Measurements from ENCODE around the gene TUBA1C.
"Not testable (repeated sequence)": the region's sequence is repeated elsewhere in the genome, so short reads cannot be mapped to it uniquely, and the experiment has no call there.

Gene TUBA1C

GRCh38 chr12:49296836-49297694 is 32.2 kb downstream of the TUBA1C start:
- peaks cover 93% of the 10 kb centered on the region for H3K27me3 Mint-ChIP-seq
- CTCF ChIA-PET, result interaction anchor here (0.9 to 12.5 kb wide), 17 partner anchors 8 to 266 kb away, joined by 3 to 103 read pairs (median 5); partner anchors contain the start of genes C1QL4, DNAJC22 and TROAP
- H3K36me3 Mint-ChIP-seq, result no peaks in the 10 kb centered on the region
- H3K27ac Mint-ChIP-seq, result no peak overlapping the region
- H3K9me3 Mint-ChIP-seq, result no peaks in the 10 kb centered on the region
- DNase-seq, result peak; percentile 46
- H3K4me1 Mint-ChIP-seq, result peaks cover 30% of the 10 kb centered on the region
- peak overlapping the region; percentile 37 for H3K4me3 Mint-ChIP-seq

- CTCF ChIA-PET, result interaction anchor here (0.9 to 12.5 kb wide), 13 partner anchors 9 to 60 kb away, joined by 3 to 103 read pairs (median 17); partner anchors contain the start of genes C1QL4, DNAJC22 and TROAP
- Mint-ChIP-seq H3K36me3 (no peaks in the 10 kb centered on the region), H3K4me1 (peaks cover 30% of the 10 kb centered on the region), H3K4me3 (no peak overlapping the region), H3K27me3 (peaks cover 89% of the 10 kb centered on the region), H3K9me3 (no peaks in the 10 kb centered on the region), H3K27ac (peak overlapping the region; percentile 49)
- no peak for DNase-seq
Measured at GRCh38 chr12:49297695-49298060, 32.8 kb downstream of the TUBA1C start.

- peaks cover 89% of the 10 kb centered on the region for H3K27me3 Mint-ChIP-seq
- H3K36me3 Mint-ChIP-seq, result no peaks in the 10 kb centered on the region
- no peak overlapping the region for H3K4me3 Mint-ChIP-seq
- H3K4me1 Mint-ChIP-seq, result peaks cover 30% of the 10 kb centered on the region
- CTCF ChIA-PET, result interaction anchor here (1.4 to 4.0 kb wide), 4 partner anchors 9 to 60 kb away, joined by 7 to 24 read pairs (median 18); partner anchors contain the start of genes C1QL4 and TROAP
- H3K27ac Mint-ChIP-seq, result peak overlapping the region; percentile 49
- no peak for DNase-seq
- no peaks in the 10 kb centered on the region for H3K9me3 Mint-ChIP-seq
Measured at GRCh38 chr12:49298160-49298559, 33.3 kb downstream of the TUBA1C start.

GRCh38 chr12:49301760-49302159 is 36.9 kb downstream of the TUBA1C start:
- Mint-ChIP-seq H3K27ac (no peak overlapping the region), H3K36me3 (no peaks in the 10 kb centered on the region), H3K4me3 (no peak overlapping the region), H3K27me3 (peaks cover 83% of the 10 kb centered on the region), H3K9me3 (no peaks in the 10 kb centered on the region), H3K4me1 (peaks cover 24% of the 10 kb centered on the region)
- CTCF ChIA-PET, result interaction anchor here (1.0 to 2.2 kb wide), 3 partner anchors 9 to 57 kb away, joined by 3 to 13 read pairs (median 4); no protein-coding TSS in a partner anchor
- peak; percentile 49 for DNase-seq

GRCh38 chr12:49304161-49304560 is 39.3 kb downstream of the TUBA1C start:
- peaks cover 5% of the 10 kb centered on the region for H3K4me1 Mint-ChIP-seq
- H3K4me3 Mint-ChIP-seq, result no peak overlapping the region
- peaks cover 71% of the 10 kb centered on the region for H3K27me3 Mint-ChIP-seq
- no peak for DNase-seq
- H3K27ac Mint-ChIP-seq, result no peak overlapping the region
- no peaks in the 10 kb centered on the region for H3K36me3 Mint-ChIP-seq
- H3K9me3 Mint-ChIP-seq, result no peaks in the 10 kb centered on the region
- CTCF ChIA-PET, result interaction anchor here (1.1 to 2.6 kb wide), 4 partner anchors 9 to 54 kb away, joined by 3 to 8 read pairs (median 4); partner anchors contain the start of gene PRPH

- H3K27ac Mint-ChIP-seq, result no peak overlapping the region
- no peak for DNase-seq
- CTCF ChIA-PET, result interaction anchor here (1.6 to 2.6 kb wide), 2 partner anchors 9 to 17 kb away, joined by 3 to 8 read pairs; no protein-coding TSS in a partner anchor
- H3K36me3 Mint-ChIP-seq, result no peaks in the 10 kb centered on the region
- H3K4me3 Mint-ChIP-seq, result no peak overlapping the region
- no peaks in the 10 kb centered on the region for H3K9me3 Mint-ChIP-seq
- peaks cover 5% of the 10 kb centered on the region for H3K4me1 Mint-ChIP-seq
- peaks cover 65% of the 10 kb centered on the region for H3K27me3 Mint-ChIP-seq
Measured at GRCh38 chr12:49305762-49306510, 41.1 kb downstream of the TUBA1C start.

GRCh38 chr12:49309386-49309785 is 44.5 kb downstream of the TUBA1C start:
- no peaks in the 10 kb centered on the region for H3K9me3 Mint-ChIP-seq
- CTCF ChIA-PET, result interaction anchor here (1.0 to 1.1 kb wide), 2 partner anchors 21 to 32 kb away, joined by 3 to 5 read pairs; no protein-coding TSS in a partner anchor
- peaks cover 51% of the 10 kb centered on the region for H3K27me3 Mint-ChIP-seq
- no peaks in the 10 kb centered on the region for H3K36me3 Mint-ChIP-seq
- DNase-seq, result no peak
- no peak overlapping the region for H3K4me3 Mint-ChIP-seq
- H3K27ac Mint-ChIP-seq, result no peak overlapping the region
- H3K4me1 Mint-ChIP-seq, result no peaks in the 10 kb centered on the region

GRCh38 chr12:49310451-49311000 is 45.6 kb downstream of the TUBA1C start:
- not testable (repeated sequence) for DNase-seq

GRCh38 chr12:49314811-49315210 is 49.9 kb downstream of the TUBA1C start:
- no peak overlapping the region for H3K27ac Mint-ChIP-seq
- no peaks in the 10 kb centered on the region for H3K4me1 Mint-ChIP-seq
- no peaks in the 10 kb centered on the region for H3K36me3 Mint-ChIP-seq
- peaks cover 27% of the 10 kb centered on the region for H3K27me3 Mint-ChIP-seq
- CTCF ChIA-PET, result no interaction called here
- H3K4me3 Mint-ChIP-seq, result no peak overlapping the region
- no peaks in the 10 kb centered on the region for H3K9me3 Mint-ChIP-seq
- DNase-seq, result no peak

More at GRCh38 chr12:49310451-49311000, 45.6 kb downstream of the TUBA1C start:
- H3K27ac Mint-ChIP-seq, CTCF ChIA-PET, H3K4me1 Mint-ChIP-seq, H3K36me3 Mint-ChIP-seq, H3K9me3 Mint-ChIP-seq, H3K4me3 Mint-ChIP-seq: not testable (repeated sequence)
- H3K27me3 Mint-ChIP-seq, result peaks cover 48% of the 10 kb centered on the region

GRCh38 chr12:49317118-49317517 is 52.2 kb downstream of the TUBA1C start:
- H3K27ac Mint-ChIP-seq, H3K9me3 Mint-ChIP-seq, H3K4me3 Mint-ChIP-seq, CTCF ChIA-PET, H3K36me3 Mint-ChIP-seq, DNase-seq: not testable (repeated sequence)
- Mint-ChIP-seq H3K27me3 (peaks cover 20% of the 10 kb centered on the region), H3K4me1 (peaks cover 10% of the 10 kb centered on the region)

GRCh38 chr12:49320411-49321103 is 55.7 kb downstream of the TUBA1C start:
- peaks cover 36% of the 10 kb centered on the region for H3K4me1 Mint-ChIP-seq
- CTCF ChIA-PET, H3K9me3 Mint-ChIP-seq, DNase-seq, H3K27ac Mint-ChIP-seq, H3K27me3 Mint-ChIP-seq: not testable (repeated sequence)
- H3K4me3 Mint-ChIP-seq, result peak overlapping the region; percentile 13
- H3K36me3 Mint-ChIP-seq, result peaks cover 14% of the 10 kb centered on the region

GRCh38 chr12:49322367-49322707 is 57.5 kb downstream of the TUBA1C start:
- peak overlapping the region; percentile 98 for H3K4me3 Mint-ChIP-seq
- CTCF ChIA-PET, result interaction anchor here (0.9 to 2.3 kb wide), 6 partner anchors 10 to 191 kb away, joined by 3 to 18 read pairs (median 7); partner anchors contain the start of genes C1QL4, DNAJC22 and PRPH
- H3K27me3 Mint-ChIP-seq, result peaks cover 7% of the 10 kb centered on the region
- H3K9me3 Mint-ChIP-seq, result no peaks in the 10 kb centered on the region
- no peak for DNase-seq
- H3K27ac Mint-ChIP-seq, result peak overlapping the region; percentile 94
- peaks cover 27% of the 10 kb centered on the region for H3K36me3 Mint-ChIP-seq
- H3K4me1 Mint-ChIP-seq, result peaks cover 42% of the 10 kb centered on the region

GRCh38 chr12:49322708-49323523 is 58.0 kb downstream of the TUBA1C start, which contains the start of gene TROAP:
TROAP (plus strand) TSS chr12:49323255; CDS start chr12:49323609, 354 bp downstream.
- DNase-seq, result peak; percentile 98
- Mint-ChIP-seq H3K27ac (peak within 1 kb of the TSS; percentile 94), H3K4me1 (peaks cover 42% of the 10 kb centered on the region), H3K27me3 (peaks cover 7% of the 10 kb centered on the region), H3K4me3 (peak within 1 kb of the TSS; percentile 98), H3K36me3 (peaks cover 32% of the 10 kb centered on the region), H3K9me3 (no peaks in the 10 kb centered on the region)
- CTCF ChIA-PET, result interaction anchor here (0.7 to 2.3 kb wide), 9 partner anchors 9 to 191 kb away, joined by 3 to 18 read pairs (median 4); partner anchors contain the start of genes C1QL4, DNAJC22, PRPH and SPATS2
